ENCODE results near the gene PCA3.
A peak's percentile ranks its signal among the peaks of the same experiment; 100 is the strongest.

Gene PCA3

DNA sequence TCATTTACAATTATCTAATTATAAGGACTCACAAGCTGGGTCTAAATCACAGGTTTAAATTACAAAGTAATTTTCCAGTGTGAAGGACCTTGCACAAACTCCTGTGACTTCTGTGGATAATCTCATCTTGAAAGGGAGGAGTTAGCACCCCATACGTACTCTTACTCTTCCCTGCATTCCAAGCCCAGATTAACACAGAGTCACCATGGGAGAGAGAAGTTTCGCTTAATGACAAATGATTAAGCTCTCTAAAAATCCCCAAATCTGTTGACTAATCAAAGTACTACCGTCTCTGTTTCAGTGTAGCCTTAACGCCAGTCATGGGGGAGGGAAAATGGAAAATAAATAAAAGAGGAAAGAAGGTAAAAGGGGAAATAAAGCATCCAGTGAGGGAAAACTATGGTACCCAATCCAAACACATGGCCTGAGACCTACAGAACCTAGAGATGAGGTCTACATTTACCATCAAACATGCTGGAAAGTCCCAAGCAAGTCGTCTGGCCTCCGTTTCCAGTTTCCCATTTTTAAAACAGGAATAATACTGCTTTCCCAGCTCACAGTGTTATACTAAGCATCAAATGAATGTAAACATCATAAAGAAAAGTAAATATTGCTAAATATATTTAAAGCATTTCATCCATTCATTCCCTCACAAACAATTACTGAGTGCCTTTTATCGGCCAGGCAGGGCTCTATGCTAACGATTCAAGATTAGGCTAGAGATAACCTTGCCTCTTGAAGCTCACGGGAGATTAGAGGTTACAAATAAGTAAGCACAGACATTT is 63.2 kb downstream of the PCA3 start:
- H3K9me3 ChIP-seq (ENCODE audit: low read length): no peaks in the 10 kb centered on the region
- H3K4me3 ChIP-seq (ENCODE audit: low read depth in 1 of 2, low read length in 2 of 2): no peak overlapping the region
- peaks cover 23% of the 10 kb centered on the region for H3K36me3 ChIP-seq (ENCODE audit: insufficient read depth, low read length)
- H3K9ac ChIP-seq (ENCODE audit: low read length): no peak overlapping the region
- H3K4me1 ChIP-seq (ENCODE audit: insufficient read depth, low read length): peaks cover 27% of the 10 kb centered on the region
- no peaks in the 10 kb centered on the region for H3K27me3 ChIP-seq (ENCODE audit: control insufficient read depth in 1 of 2, insufficient read depth in 2 of 2, low read length in 2 of 2)
- peak overlapping the region; percentile 61 for H3K27ac ChIP-seq (ENCODE audit: low read depth, low read length)

DNA sequence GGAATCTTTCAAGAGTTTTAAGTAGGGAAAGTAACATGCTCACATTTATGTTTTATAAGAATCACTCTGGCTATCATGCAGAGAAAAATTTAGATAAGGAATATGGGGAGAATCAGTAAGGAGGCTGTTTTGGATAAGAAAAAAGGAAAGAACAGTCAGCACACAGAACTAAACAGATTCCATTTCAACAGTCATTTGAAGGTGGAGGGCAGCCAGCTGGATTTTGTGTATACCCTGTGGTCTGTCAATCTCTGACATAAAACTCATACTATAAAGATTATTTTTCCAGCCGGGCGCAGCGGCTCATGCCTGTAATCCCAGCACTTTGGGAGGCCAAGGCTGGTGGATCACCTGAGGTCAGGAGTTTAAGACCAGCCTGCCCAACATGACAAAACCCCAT is 64.2 kb downstream of the PCA3 start:
- Histone ChIP-seq H3K4me1 (ENCODE audit: insufficient read depth, low read length) (peaks cover 27% of the 10 kb centered on the region), H3K27me3 (ENCODE audit: control insufficient read depth in 1 of 2, insufficient read depth in 2 of 2, low read length in 2 of 2) (no peaks in the 10 kb centered on the region), H3K9me3 (ENCODE audit: low read length) (no peaks in the 10 kb centered on the region), H3K9ac (ENCODE audit: low read length) (no peak overlapping the region), H3K27ac (ENCODE audit: low read depth, low read length) (peak overlapping the region; percentile 61), H3K4me3 (ENCODE audit: low read depth in 1 of 2, low read length in 2 of 2) (no peak overlapping the region), H3K36me3 (ENCODE audit: insufficient read depth, low read length) (peaks cover 23% of the 10 kb centered on the region)

GRCh38 chr9:76835571-76836283 is 71.5 kb downstream of the PCA3 start:
- Histone ChIP-seq H3K27ac (ENCODE audit: low read depth, low read length) (peak overlapping the region; percentile 77), H3K27me3 (ENCODE audit: control insufficient read depth in 1 of 2, insufficient read depth in 2 of 2, low read length in 2 of 2) (no peaks in the 10 kb centered on the region), H3K9me3 (ENCODE audit: low read length) (no peaks in the 10 kb centered on the region), H3K9ac (ENCODE audit: low read length) (peak overlapping the region; percentile 76), H3K4me3 (ENCODE audit: low read depth in 1 of 2, low read length in 2 of 2) (peak overlapping the region in 1 of 2 donors; percentile 5), H3K36me3 (ENCODE audit: insufficient read depth, low read length) (no peaks in the 10 kb centered on the region), H3K4me1 (ENCODE audit: insufficient read depth, low read length) (peaks cover 31% of the 10 kb centered on the region)
